ENCODE data around the gene DNMBP.

Gene DNMBP, protein sequence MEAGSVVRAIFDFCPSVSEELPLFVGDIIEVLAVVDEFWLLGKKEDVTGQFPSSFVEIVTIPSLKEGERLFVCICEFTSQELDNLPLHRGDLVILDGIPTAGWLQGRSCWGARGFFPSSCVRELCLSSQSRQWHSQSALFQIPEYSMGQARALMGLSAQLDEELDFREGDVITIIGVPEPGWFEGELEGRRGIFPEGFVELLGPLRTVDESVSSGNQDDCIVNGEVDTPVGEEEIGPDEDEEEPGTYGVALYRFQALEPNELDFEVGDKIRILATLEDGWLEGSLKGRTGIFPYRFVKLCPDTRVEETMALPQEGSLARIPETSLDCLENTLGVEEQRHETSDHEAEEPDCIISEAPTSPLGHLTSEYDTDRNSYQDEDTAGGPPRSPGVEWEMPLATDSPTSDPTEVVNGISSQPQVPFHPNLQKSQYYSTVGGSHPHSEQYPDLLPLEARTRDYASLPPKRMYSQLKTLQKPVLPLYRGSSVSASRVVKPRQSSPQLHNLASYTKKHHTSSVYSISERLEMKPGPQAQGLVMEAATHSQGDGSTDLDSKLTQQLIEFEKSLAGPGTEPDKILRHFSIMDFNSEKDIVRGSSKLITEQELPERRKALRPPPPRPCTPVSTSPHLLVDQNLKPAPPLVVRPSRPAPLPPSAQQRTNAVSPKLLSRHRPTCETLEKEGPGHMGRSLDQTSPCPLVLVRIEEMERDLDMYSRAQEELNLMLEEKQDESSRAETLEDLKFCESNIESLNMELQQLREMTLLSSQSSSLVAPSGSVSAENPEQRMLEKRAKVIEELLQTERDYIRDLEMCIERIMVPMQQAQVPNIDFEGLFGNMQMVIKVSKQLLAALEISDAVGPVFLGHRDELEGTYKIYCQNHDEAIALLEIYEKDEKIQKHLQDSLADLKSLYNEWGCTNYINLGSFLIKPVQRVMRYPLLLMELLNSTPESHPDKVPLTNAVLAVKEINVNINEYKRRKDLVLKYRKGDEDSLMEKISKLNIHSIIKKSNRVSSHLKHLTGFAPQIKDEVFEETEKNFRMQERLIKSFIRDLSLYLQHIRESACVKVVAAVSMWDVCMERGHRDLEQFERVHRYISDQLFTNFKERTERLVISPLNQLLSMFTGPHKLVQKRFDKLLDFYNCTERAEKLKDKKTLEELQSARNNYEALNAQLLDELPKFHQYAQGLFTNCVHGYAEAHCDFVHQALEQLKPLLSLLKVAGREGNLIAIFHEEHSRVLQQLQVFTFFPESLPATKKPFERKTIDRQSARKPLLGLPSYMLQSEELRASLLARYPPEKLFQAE (N-terminal part only)

DNA sequence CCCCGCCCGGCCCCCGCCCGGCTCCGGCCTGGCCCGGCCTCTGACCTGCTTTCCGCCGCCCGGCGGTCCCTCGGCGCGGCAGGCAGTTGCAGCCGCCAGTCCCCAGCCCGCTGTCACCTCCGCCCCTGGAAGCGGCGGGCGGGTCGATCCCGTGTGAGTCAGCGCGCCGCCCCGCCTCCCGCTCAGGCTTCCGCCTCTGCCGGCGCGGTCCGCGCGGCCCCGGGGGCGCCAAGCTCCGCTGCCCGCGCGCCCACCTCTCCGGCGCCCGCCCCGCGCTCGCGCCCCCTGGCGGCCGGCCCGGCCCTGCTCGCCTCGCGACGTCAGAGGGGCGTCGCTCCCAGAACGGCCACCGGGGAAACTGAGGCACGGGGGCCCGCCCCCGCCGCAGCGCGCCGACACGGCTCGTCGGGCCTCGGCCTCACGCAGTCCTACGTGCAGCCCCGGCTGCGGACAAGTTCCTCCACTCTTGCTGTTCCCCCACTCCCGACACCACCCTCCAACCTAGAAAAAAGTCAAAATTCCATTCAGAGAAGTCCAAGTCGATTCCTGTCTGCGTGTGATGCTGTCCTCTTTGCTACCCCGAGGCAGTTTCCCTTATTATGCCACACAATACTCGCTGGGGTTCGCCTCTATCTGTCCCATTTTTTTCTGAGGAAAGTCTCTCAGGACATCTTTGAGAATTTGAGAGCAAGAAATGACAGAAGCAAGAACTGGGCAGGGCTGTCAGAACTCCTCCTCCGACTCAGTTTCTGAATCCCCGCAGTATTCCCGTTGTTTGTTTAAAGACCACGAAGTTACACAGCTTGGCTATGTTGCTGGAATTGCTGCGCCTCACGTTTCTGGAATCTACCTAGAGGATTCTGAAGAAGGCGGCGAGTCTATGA, at the start of gene DNMBP:
Gene DNMBP, minus strand, starts transcription at position 155 of the 884 bp plus-strand sequence. CDS start 37,823 bp downstream, outside the sequence.
- Histone ChIP-seq H3K4me3 (ENCODE audit: low read length in 2 of 2) (peak within 1 kb of the TSS; percentile 81 to 95), H3K27ac (ENCODE audit: low read depth in 2 of 2, low read length in 2 of 2) (peak within 1 kb of the TSS; percentile 38 to 70), H3K9ac (ENCODE audit: low read depth in 1 of 2, low read length in 2 of 2) (peak within 1 kb of the TSS; percentile 74 to 81), H3K4me1 (ENCODE audit: control insufficient read depth in 2 of 2, insufficient read depth in 2 of 2, low read length in 2 of 2) (peaks cover 12 to 24% of the 10 kb centered on the region in 2 donors), H3K27me3 (ENCODE audit: control insufficient read depth in 2 of 2, insufficient read depth in 2 of 2, low read length in 2 of 2) (no peaks in the 10 kb centered on the region), H3K36me3 (ENCODE audit: control insufficient read depth in 2 of 2, insufficient read depth in 2 of 2, low read length in 2 of 2) (no peaks in the 10 kb centered on the region), H3K9me3 (ENCODE audit: control insufficient read depth in 2 of 2, low read length in 2 of 2) (no peaks in the 10 kb centered on the region)

DNA sequence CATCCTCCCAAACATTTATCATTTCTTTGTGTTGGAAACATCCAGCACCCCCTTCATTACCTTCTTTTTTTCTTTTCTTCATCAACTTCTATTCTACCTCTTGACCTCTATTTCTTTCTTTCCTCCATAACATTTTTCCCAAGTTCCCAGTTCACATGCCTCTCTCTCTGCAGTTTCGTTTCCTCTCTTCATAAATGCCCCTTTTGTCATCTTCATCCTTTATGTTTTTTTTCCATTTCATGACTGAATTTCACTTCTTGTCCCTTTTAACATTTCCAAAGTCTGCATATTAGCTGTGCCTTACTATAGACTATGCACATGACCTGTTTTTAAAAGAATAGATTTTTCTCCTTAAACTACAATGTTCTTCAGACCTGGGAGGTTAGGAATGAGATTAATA, 48.2 kb upstream of the DNMBP start:
- Histone ChIP-seq H3K9ac (ENCODE audit: low read depth in 1 of 2, low read length in 2 of 2) (no peak overlapping the region), H3K4me3 (ENCODE audit: low read length in 2 of 2) (no peak overlapping the region), H3K27ac (ENCODE audit: low read depth in 2 of 2, low read length in 2 of 2) (no peak overlapping the region), H3K9me3 (ENCODE audit: control insufficient read depth in 2 of 2, low read length in 2 of 2) (no peaks in the 10 kb centered on the region), H3K27me3 (ENCODE audit: control insufficient read depth in 2 of 2, insufficient read depth in 2 of 2, low read length in 2 of 2) (no peaks in the 10 kb centered on the region), H3K4me1 (ENCODE audit: control insufficient read depth in 2 of 2, insufficient read depth in 2 of 2, low read length in 2 of 2) (no peaks in the 10 kb centered on the region), H3K36me3 (ENCODE audit: control insufficient read depth in 2 of 2, insufficient read depth in 2 of 2, low read length in 2 of 2) (no peaks in the 10 kb centered on the region)

DNA sequence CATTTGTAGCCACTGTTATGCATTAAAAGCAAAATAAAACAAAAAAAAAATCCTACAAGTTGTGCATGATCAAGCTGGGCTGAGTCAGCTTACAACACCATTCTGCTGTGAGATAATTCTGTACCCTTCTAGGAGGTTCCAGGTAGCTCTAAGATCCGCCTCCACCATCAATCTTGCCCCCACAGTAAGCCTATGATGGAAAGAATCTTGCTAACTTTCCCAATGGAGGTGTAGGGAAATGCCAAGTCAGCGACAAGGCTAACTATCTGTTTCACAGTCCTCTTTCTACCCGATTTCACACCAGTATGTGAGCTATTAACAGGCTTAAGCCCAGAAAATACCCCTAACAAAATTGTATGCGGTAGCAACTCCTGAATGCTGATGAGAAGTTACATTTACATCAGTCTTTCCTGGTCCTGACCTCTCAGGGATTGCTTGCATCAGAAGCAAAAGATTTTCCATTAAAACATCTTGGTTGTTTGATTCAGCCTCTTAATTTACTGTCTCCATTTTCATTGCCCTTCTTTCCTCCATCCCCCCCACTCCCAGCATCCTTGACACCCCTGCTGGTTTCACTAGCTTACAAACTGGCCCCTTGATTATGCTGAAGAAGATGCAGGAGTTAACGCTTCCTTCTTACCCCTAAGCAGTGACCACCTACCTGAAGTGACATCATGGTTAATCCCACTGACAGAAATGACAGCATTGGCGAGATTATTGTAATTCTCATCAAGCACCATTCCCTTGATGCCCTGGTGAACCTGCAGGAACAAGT, 44.1 kb upstream of the DNMBP start:
- H3K9ac ChIP-seq (ENCODE audit: low read depth in 1 of 2, low read length in 2 of 2) = no peak overlapping the region

DNA sequence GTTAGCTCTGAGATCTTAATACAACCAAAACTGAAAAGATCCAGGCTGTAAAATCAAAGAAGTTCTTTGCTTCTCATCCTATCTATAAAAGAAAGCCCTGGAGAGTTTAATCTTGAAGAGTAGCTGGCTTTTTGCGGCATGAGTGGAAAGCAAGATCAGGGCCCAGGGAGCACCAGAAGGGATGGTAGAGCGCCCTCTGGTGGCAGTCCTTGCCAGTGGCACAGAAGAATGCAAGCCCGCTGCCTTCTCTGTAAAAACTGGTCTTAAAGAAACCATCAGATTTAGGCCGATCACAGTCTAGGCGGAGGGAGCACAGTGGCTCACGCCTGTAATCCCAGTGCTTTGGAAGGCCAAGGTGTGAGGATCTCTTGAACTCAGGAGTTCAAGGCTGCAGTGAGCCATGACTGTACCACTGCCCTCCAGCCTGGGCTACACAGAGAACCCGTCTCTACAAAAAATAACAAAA, 36.3 kb upstream of the DNMBP start:
- H3K9ac ChIP-seq (ENCODE audit: low read depth in 1 of 2, low read length in 2 of 2) = no peak overlapping the region
- H3K4me1 ChIP-seq (ENCODE audit: control insufficient read depth in 2 of 2, insufficient read depth in 2 of 2, low read length in 2 of 2) = no peaks in the 10 kb centered on the region
- no peak overlapping the region for H3K27ac ChIP-seq (ENCODE audit: low read depth in 2 of 2, low read length in 2 of 2)
- H3K27me3 ChIP-seq (ENCODE audit: control insufficient read depth in 2 of 2, insufficient read depth in 2 of 2, low read length in 2 of 2) = no peaks in the 10 kb centered on the region
- H3K36me3 ChIP-seq (ENCODE audit: control insufficient read depth in 2 of 2, insufficient read depth in 2 of 2, low read length in 2 of 2) = no peaks in the 10 kb centered on the region
- no peaks in the 10 kb centered on the region for H3K9me3 ChIP-seq (ENCODE audit: control insufficient read depth in 2 of 2, low read length in 2 of 2)
- H3K4me3 ChIP-seq (ENCODE audit: low read length in 2 of 2) = no peak overlapping the region

More for the DNA sequence above, 44.1 kb upstream of the DNMBP start:
- no peaks in the 10 kb centered on the region for H3K9me3 ChIP-seq (ENCODE audit: control insufficient read depth in 2 of 2, low read length in 2 of 2)
- no peaks in the 10 kb centered on the region for H3K27me3 ChIP-seq (ENCODE audit: control insufficient read depth in 2 of 2, insufficient read depth in 2 of 2, low read length in 2 of 2)
- H3K27ac ChIP-seq (ENCODE audit: low read depth in 2 of 2, low read length in 2 of 2) = no peak overlapping the region
- no peaks in the 10 kb centered on the region for H3K4me1 ChIP-seq (ENCODE audit: control insufficient read depth in 2 of 2, insufficient read depth in 2 of 2, low read length in 2 of 2)
- no peak overlapping the region for H3K4me3 ChIP-seq (ENCODE audit: low read length in 2 of 2)
- H3K36me3 ChIP-seq (ENCODE audit: control insufficient read depth in 2 of 2, insufficient read depth in 2 of 2, low read length in 2 of 2) = no peaks in the 10 kb centered on the region

DNA sequence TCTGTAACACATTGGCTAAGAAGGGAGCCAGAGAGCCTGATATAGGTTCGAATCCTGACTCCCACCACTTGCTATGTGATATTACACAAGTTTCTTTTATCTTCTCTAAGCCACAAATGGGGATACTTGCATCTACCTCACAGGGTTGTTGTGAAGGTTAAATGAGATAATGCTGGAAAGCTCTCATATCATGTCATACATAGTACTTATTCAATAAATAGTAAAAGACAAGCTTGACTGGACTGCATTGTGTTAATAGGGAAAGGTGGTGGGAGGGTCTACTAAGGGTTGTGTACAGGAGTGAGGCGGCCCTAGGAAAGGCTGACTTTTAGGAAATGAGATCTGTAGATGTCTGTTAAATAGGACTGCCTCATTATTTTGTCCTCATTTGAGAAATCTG, 35.8 kb upstream of the DNMBP start:
- Histone ChIP-seq H3K27me3 (ENCODE audit: control insufficient read depth in 2 of 2, insufficient read depth in 2 of 2, low read length in 2 of 2) (no peaks in the 10 kb centered on the region), H3K4me3 (ENCODE audit: low read length in 2 of 2) (no peak overlapping the region), H3K9me3 (ENCODE audit: control insufficient read depth in 2 of 2, low read length in 2 of 2) (no peaks in the 10 kb centered on the region), H3K27ac (ENCODE audit: low read depth in 2 of 2, low read length in 2 of 2) (no peak overlapping the region), H3K36me3 (ENCODE audit: control insufficient read depth in 2 of 2, insufficient read depth in 2 of 2, low read length in 2 of 2) (no peaks in the 10 kb centered on the region), H3K9ac (ENCODE audit: low read depth in 1 of 2, low read length in 2 of 2) (no peak overlapping the region), H3K4me1 (ENCODE audit: control insufficient read depth in 2 of 2, insufficient read depth in 2 of 2, low read length in 2 of 2) (no peaks in the 10 kb centered on the region)

DNA sequence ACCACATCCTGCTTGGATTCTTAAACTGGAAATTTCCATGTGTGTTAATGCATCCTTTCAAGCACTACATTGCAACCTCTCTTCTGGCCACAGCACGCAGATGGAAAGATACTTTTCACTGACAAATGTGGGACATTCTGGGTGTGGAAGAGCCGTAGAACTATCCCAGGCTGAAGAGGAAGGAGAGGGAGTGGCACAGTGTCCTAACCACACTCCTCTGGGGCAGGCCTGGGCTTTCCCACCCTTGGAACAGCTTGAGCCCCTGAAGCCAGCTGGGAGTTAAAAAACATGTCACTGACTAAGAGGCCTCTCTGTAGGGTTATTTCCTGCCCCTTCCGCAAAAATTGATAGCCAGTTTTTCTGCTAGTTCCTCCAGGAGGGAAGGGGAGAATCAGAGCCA, 34.0 kb upstream of the DNMBP start:
- H3K27me3 ChIP-seq (ENCODE audit: control insufficient read depth in 2 of 2, insufficient read depth in 2 of 2, low read length in 2 of 2) = no peaks in the 10 kb centered on the region
- no peak overlapping the region for H3K4me3 ChIP-seq (ENCODE audit: low read length in 2 of 2)
- H3K36me3 ChIP-seq (ENCODE audit: control insufficient read depth in 2 of 2, insufficient read depth in 2 of 2, low read length in 2 of 2) = no peaks in the 10 kb centered on the region
- H3K9me3 ChIP-seq (ENCODE audit: control insufficient read depth in 2 of 2, low read length in 2 of 2) = no peaks in the 10 kb centered on the region
- peak overlapping the region in 1 of 2 donors; percentile 53 for H3K27ac ChIP-seq (ENCODE audit: low read depth in 2 of 2, low read length in 2 of 2)
- H3K4me1 ChIP-seq (ENCODE audit: control insufficient read depth in 2 of 2, insufficient read depth in 2 of 2, low read length in 2 of 2) = peaks cover 2 to 5% of the 10 kb centered on the region in 2 donors
- no peak overlapping the region for H3K9ac ChIP-seq (ENCODE audit: low read depth in 1 of 2, low read length in 2 of 2)

DNA sequence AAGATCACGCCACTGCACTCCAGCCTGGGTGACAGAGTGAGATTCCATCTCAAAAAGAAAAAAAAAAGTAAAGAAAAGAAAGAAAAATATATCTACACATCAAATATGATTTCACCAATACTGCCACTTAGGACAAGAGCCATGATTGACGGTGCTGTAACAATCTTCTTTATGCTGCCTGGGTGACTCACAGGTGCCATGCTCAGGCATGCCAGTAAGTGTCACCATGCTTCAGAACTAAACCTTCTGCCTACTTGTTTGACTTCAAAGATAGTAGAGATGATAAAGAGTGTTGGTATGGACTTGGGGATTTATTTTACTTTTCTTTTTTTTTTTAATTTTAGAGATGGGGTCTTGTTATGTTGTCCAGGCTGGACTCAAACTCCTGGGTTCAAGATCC, 33.6 kb upstream of the DNMBP start:
- Histone ChIP-seq H3K9ac (ENCODE audit: low read depth in 1 of 2, low read length in 2 of 2) (no peak overlapping the region), H3K4me3 (ENCODE audit: low read length in 2 of 2) (no peak overlapping the region), H3K27me3 (ENCODE audit: control insufficient read depth in 2 of 2, insufficient read depth in 2 of 2, low read length in 2 of 2) (no peaks in the 10 kb centered on the region), H3K36me3 (ENCODE audit: control insufficient read depth in 2 of 2, insufficient read depth in 2 of 2, low read length in 2 of 2) (no peaks in the 10 kb centered on the region), H3K4me1 (ENCODE audit: control insufficient read depth in 2 of 2, insufficient read depth in 2 of 2, low read length in 2 of 2) (peaks cover 7 to 9% of the 10 kb centered on the region in 2 donors), H3K9me3 (ENCODE audit: control insufficient read depth in 2 of 2, low read length in 2 of 2) (no peaks in the 10 kb centered on the region), H3K27ac (ENCODE audit: low read depth in 2 of 2, low read length in 2 of 2) (no peak overlapping the region)

DNA sequence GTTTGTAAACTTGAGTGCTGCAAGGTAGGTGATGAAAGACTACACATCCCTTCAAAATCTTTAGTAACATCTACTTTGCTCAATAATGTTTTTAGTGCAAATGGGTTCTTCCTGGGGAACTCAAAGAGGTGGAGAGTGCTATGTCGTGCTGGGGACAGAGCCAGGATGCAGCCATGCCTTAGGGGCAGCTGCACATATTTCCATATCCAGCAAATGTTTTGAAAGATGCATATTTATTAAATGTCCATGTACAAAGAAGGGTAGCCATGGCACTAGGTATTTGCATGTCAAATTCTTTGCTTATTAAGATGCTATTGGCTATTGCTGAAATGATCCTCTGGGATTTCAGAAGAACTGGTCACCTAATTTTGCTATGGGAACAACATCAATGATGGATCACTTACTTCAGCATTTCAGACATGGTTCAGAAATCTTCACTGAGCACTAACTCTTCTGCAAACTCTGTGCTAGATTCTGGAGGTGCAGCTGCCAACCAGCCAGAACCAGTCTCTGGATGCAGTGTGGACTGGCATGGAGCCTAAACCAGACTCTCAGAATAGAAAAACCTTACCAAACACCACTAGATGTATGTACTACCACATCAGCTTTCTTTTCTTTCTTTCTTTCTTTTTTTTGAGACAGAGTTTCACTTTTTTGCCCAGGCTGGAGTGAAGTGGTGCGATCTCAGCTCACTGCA, 31.7 kb upstream of the DNMBP start:
- no peaks in the 10 kb centered on the region for H3K36me3 ChIP-seq (ENCODE audit: control insufficient read depth in 2 of 2, insufficient read depth in 2 of 2, low read length in 2 of 2)
- H3K4me3 ChIP-seq (ENCODE audit: low read length in 2 of 2) = no peak overlapping the region
- no peaks in the 10 kb centered on the region for H3K9me3 ChIP-seq (ENCODE audit: control insufficient read depth in 2 of 2, low read length in 2 of 2)
- H3K27me3 ChIP-seq (ENCODE audit: control insufficient read depth in 2 of 2, insufficient read depth in 2 of 2, low read length in 2 of 2) = no peaks in the 10 kb centered on the region
- H3K4me1 ChIP-seq (ENCODE audit: control insufficient read depth in 2 of 2, insufficient read depth in 2 of 2, low read length in 2 of 2) = peaks cover 11 to 14% of the 10 kb centered on the region in 2 donors
- H3K9ac ChIP-seq (ENCODE audit: low read depth in 1 of 2, low read length in 2 of 2) = no peak overlapping the region
- no peak overlapping the region for H3K27ac ChIP-seq (ENCODE audit: low read depth in 2 of 2, low read length in 2 of 2)

All from mucosa of rectum (tissue), 2 donors.